ENCODE results near the gene TMEM191C.
"Not testable (repeated sequence)": the region's sequence is repeated elsewhere in the genome, so short reads cannot be mapped to it uniquely, and the experiment has no call there.

DNA sequence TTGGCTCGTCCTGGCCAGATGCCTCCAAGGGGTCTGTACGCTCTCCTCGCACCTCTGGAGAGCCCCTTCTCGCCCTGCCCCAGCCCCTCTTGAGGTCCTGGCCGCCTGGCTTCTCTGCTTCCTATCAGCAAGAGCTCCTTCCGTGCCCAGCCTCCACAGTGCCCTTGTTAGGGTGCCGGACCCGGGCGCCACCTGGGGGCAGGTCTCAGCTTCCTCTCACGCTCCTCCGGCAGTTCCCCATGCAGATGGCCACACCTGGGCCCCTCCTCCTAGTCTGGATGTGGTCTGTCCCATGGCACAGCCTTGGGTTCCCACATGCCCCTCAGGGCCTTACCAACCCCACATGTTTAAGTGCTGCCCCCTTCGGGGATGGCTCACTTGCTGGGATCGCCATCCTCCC, 6.5 kb downstream of the TMEM191C start:
- TF ChIP-seq, protein P1, sequence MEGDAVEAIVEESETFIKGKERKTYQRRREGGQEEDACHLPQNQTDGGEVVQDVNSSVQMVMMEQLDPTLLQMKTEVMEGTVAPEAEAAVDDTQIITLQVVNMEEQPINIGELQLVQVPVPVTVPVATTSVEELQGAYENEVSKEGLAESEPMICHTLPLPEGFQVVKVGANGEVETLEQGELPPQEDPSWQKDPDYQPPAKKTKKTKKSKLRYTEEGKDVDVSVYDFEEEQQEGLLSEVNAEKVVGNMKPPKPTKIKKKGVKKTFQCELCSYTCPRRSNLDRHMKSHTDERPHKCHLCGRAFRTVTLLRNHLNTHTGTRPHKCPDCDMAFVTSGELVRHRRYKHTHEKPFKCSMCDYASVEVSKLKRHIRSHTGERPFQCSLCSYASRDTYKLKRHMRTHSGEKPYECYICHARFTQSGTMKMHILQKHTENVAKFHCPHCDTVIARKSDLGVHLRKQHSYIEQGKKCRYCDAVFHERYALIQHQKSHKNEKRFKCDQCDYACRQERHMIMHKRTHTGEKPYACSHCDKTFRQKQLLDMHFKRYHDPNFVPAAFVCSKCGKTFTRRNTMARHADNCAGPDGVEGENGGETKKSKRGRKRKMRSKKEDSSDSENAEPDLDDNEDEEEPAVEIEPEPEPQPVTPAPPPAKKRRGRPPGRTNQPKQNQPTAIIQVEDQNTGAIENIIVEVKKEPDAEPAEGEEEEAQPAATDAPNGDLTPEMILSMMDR (IDR thresholded peaks at IDR 0.05): not testable (repeated sequence)
- not testable (repeated sequence) for TF ChIP-seq POLR2AphosphoS5 (IDR thresholded peaks at IDR 0.05)
